Measurements from ENCODE around the gene FARS2.
"Not testable (repeated sequence)": the region's sequence is repeated elsewhere in the genome, so short reads cannot be mapped to it uniquely, and the experiment has no call there.

Gene FARS2

DNA sequence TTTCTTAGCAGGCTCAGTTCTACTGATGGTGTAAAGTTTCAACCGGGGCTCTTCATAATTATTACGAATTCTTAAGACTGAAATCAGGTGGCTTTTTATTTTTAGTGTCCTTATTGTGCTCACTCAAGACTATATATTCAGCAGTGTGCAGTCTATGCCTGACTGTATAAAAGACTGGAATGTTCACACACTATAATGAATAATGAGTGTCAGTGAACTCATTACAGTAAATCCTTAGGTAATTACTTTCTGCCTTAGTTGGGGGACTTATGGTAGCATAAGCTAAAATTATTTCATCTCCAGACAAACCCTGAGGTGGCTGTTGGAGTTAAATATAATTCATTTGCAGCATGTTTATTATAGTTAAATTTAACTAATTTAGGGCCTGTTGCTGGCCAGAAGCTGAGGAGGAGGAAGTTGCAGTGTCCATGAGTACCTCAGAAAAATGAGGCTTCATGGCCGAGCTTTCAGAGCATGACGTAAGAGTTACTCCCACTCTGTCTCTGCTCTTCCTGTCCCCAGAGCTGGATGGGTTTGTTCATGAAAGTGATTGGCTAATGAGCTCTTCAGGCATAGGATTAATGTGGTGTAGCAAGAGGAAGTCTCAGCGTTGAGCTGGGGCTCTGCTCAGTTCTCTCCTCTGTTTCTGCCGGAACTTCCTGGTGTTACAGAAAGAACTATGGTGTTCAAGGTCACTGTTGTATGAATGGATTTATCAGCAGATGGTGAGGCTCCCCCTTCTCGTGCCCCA, 409.7 kb downstream of the FARS2 start:
- DNase-seq (ENCODE audit: low read depth): peak; percentile 46

DNA sequence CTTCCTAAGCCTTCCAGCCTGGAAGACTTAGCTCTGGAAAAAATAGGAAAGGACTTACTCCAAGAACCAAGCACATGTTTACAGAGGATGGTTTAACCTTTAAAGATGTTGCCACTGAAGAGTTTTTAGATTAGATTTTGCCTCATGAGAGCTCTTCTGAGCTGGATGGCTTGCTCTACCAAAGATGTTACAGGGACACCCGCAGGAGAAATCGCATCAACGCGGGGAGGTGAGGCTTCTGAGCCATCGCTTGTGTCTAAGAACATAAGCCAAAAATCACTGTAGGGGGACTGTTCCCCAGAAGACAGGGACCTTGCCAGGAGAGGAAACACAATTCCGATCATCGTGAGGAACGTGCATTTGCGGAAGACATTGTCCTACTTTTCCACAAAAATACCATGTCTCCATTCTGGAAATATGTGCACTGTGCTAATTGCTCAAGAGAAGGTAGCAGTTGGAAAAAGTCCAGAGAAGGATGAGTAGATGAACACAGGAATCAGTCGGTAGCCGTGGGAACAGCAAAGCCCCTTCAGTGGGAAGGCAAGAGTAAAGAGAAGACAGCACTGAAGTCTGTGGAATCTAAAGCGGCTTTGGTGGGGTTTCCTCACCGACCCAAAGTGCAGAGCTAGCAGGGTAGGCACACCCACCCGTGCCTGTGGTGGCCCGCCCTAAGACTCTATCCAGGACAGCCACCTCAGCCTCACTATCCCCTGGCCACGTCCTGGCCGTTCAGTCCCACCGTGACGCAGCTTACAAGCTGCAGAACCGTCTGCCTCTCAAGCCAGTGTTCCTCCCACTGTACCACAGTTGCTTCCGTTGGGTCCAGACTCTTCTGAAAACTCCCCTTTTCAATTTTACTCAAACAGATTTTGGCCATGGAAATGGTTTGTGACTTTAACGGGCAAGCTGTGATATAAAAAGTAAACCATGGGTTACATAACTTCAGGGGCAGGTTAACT, 410.6 kb downstream of the FARS2 start:
- no peak for DNase-seq (ENCODE audit: low read depth)

- DNase-seq (ENCODE audit: low read depth): peak; percentile 89
Measured at GRCh38 chr6:5672581-5673011, 411.3 kb downstream of the FARS2 start.

DNA sequence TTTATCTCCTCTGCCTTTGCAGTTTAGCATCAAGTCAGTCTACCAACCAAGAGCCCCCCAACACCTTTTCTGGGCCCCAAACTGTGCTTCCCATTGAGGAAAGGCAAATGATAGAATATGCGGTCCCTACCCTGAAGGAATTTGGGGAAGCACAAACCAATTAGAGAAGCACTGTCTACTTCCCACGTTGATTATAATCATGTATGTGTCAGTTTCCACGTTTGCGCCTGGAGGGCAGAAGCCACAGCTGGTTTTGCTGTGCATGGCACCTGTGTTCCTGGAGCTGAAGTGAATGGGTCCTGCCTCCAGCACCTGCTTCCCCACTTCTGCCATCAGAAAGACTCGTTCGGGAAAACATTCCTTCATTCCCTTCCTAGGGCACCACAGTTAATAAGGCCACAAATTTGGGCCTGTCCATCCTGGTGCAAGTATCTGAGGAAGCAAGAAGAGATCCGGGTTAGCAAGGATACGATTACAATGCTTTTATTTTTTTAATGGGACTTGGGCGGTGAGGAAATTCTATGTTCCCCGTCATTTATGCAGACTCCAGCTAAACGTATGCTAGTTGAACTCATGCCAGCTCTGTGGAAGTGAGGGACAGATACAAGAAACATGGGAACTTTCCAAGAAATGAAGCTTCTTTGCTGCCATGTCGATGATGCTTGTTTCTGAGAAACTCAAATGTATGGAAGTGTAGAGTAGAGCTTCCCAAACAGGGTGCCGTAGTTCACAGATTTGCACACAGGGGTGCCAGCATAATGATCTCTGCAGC, 411.9 kb downstream of the FARS2 start:
- no peak for DNase-seq (ENCODE audit: low read depth)

GRCh38 chr6:5674141-5674540, 412.8 kb downstream of the FARS2 start:
- DNase-seq (ENCODE audit: low read depth): peak; percentile 41

DNA sequence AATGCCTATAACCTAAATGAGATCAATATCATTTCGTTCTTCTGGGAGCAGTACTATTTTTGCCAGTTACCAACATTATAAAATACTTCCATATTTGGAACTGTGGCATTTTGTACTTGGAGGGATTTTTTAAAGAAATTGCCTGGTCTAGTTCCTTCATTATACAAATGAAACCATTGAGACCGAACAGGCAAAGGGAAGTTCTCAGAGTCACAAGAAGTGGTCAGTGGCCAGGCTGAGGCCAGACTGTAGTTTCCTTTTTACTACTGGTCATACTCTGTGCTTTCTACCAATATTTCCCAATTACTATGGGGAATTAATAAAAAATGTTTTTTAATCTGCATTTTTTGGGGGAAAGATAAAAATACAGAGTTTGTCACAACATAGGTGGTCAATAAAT, 413.4 kb downstream of the FARS2 start:
- no peak for DNase-seq (ENCODE audit: low read depth)

DNA sequence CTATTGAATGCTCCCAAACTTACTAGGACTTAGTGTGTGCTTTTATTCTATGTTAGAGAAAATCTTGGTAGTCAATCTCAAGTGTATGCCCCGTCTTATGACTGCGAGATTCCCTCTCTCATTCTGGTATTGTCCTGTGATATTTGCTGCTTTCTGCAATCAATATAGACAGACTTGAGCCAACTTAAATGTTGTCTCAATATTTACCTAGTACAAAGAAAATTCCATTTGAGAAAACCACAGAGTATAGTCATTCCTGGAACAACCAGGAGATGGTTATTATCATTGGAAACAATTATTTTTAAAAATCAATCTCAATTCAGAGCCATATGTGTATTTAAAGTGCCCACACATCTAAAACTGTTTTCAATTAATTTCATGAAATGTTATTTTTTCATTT, 415.4 kb downstream of the FARS2 start:
- DNase-seq (ENCODE audit: low read depth): no peak

DNA sequence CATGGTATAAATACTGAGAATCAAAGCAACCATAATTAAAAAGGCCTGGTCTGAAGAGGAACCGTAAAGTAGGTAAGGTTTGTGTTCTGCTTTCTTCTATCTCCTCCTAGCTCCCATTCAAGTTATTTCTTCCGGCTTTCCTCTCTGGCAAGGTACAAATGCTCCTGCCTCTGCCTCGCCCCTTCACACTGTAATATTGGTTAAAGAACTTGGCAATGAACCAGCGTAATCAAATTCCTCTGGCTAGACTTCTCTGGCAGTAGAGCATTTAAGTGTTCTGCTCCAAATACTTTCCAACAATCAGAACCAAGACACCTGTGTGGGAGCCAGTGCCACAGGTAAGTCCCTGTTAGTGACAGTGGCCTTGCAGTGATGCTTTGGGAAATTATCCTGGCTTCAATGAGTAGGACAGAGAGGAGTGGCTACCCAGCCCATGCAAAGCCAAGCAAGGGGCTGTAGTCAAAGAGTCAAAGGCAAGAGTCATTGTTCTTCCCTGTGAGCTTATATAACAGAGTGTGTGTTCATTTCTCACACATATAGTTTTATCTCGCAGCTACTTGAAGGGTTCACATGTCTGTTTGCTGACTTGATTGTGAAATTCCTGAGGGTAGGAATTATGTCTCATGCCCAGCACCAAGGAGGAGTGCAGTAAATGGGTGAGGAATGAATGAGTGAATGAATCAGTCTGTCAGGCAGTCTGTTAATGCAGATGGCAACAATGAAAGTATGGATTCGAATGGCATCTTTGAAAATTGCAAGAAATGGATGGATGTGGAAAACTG, 416.1 kb downstream of the FARS2 start:
- DNase-seq (ENCODE audit: low read depth): no peak

- DNase-seq (ENCODE audit: low read depth): no peak
Measured at GRCh38 chr6:5679270-5679669, 418.0 kb downstream of the FARS2 start.

DNA sequence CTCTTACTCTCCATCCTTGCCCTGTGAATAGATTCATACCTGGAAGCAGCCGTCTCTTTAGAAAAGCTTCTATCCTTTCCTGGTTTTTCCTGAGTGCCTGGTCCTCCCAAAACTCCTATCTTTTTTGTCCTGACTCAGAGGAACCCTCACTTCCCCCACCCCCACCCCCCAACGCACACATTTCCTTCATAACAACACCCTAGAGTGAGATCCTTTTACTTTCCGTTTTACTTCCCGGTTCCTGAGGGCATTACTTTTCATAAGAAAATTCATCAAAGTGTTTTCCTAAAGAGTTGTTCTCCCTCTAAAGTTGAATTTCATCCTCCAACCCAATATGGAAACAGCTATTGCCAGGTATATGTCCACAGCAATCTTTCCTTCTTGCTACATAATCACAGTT, 418.4 kb downstream of the FARS2 start:
- no peak for DNase-seq (ENCODE audit: low read depth)

GRCh38 chr6:5680095-5680494, 418.8 kb downstream of the FARS2 start:
- DNase-seq (ENCODE audit: low read depth): no peak

- no peak for DNase-seq (ENCODE audit: low read depth)
Measured at GRCh38 chr6:5681480-5681879, 420.2 kb downstream of the FARS2 start.

DNA sequence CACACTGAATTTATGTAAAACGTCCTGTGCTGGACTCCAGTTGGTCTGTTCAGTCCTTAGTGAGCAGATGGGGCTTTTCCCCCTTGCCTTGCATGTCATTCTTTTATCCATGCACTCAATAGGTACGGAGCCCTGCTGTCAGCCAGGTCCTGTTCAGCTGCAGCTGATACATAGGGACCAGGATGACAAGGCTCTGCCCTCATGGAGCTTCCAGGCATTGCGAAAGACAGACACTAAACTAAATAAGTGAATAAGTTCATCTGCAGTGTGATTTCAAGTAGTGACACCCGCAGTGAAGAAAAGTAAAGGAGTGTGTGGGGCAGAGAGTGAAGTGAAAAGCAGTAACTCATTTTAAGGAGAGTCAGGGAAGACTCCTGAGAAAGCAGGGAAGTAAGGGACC, 421.2 kb downstream of the FARS2 start:
- no peak for DNase-seq (ENCODE audit: low read depth)

GRCh38 chr6:5683747-5684146, 422.4 kb downstream of the FARS2 start:
- not testable (repeated sequence) for DNase-seq (ENCODE audit: low read depth)

DNA sequence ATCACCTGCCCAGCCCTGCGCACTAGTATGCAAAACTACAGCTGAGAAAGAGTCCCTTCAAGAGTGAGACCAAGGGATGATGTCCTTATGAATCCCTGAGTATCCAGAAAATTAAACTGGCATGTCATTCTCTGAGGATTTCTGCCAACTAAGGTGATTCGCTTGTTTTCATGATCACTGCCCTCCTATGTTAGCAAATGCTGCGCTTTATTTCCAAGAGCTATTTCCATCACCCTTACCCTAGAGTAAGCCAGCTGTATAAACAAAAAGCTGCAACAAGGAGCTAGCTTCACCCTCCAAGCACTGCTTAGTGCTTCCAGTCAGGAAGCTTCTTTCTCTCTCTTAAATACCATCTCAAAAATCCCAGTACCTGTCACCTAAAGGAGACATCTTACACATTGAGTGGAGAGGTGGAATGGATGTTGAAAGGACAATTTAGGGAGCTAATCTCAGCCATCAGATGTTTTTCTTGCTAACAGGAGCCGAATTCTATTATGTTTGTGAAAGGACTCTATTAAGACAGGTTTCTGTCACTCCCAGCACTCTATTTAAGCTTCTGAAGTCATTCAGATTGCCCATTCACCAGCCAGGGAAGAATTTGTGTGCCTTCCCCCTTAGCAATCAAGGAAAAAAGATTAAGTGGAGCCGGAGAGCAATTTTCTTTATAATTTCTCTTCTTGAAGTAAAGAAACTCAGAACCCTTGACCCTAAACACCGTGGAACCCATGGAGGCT, 423.2 kb downstream of the FARS2 start:
- no peak for DNase-seq (ENCODE audit: low read depth)

DNA sequence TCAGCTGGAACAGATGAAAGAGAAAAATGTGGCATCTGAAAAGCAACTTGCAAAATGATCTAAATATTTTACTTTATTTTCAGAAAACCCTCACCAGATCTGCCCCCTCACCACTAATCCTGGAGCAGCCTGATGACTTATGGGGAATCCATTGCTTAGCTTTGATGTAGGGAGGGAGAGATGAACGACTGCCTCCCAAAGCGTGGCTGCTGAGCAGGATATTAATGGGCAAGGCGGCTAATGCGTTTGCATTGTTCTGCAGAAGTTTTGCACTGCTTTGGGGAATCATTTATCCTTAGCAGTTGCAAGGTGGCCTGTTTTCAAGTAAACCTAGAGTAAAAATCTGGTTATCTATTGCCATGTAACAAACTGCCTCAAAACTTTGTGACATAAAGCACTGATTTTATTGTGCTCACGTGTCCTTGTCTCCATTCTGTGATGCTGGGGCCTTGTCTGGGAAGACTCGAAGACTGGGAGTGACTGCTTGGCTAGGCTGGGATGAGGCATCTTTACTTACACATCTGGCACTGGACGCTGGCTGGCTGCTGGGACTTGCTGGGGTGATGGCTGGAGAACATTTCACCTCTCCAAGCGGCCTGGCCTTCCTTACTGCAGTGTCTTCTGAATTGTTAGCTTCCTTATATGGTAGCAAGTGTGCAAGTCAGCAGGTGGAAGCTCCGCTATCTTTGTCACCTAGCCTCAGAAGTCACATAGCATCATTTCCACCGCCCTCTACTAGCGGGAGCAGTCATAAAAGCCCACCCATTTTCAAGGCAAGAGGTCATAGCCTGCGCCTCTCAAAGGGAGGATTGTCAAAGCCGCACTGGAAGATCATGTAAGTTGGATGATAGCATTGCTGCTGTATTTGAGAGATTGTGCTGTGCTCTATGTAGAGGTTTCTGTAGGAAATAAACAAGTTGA, 432.2 kb downstream of the FARS2 start:
- no peak for DNase-seq (ENCODE audit: low read depth)

- peak; percentile 91 for DNase-seq (ENCODE audit: low read depth)
Measured at GRCh38 chr6:5695260-5696245, 434.2 kb downstream of the FARS2 start.

DNA sequence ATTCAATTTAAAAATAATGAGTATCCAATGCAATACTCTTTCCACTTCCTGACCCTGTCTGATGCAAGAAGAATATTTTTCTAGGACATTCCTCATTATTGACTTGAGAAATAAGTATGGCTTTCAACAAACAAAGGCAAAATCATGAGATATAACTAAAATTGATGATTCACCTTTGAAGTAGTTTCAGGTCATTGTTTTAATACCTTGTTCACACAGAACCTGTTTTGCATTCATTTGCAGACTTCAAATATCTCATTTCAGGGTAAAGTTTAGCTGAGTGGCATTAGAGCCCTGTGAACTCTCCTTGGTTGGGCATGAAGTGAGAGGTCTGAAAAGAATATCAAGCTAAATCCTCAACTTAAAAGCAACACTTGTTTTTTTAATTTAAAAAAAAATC, 436.2 kb downstream of the FARS2 start:
- DNase-seq (ENCODE audit: low read depth): no peak

DNA sequence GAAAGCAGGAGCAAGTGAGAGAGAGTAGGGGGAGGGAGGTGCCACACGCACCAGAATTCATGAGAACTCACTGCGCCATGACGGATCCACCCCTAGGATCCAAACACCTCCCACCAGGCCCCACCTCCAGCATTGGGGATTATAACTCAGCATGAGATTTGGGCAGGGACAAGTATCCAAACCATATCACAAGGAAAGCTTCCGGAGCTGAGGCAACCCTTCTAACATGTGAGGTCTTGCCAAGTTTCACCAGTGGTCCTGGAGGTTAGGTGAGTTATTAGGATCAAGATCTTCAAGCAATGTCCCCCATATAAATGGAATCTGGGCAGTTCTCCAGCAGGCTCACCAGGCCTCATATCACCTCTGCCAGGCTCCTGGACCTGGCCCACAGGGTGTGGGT, 437.0 kb downstream of the FARS2 start:
- no peak for DNase-seq (ENCODE audit: low read depth)
